Placental pericyte (primary cell): ENCODE measurements around the gene TTC36. TPM values are rescaled to one million over a fixed set of nuclear protein-coding genes. Genes with fewer than 3 reads are reported as not detected.

ENCODE experiments used
- total RNA-seq: library from RNA; depleted of rRNA; stranded (reverse); fragments of >200 nt; gene quantifications from 2 replicates; pipeline ENCODE4 v1.2.3, GENCODE V29; 2012

TTC36 gene
- 0.22 and 0.86 TPM in 2 replicates for total RNA-seq

GRCh38 chr11:118527109-118527508 is at the start of gene TTC36:
TTC36 (plus strand) TSS chr11:118527474; CDS start chr11:118527495, 21 bp downstream.

GRCh38 chr11:118530683-118531596 is 3.7 kb downstream of the TTC36 start, which contains the start of gene TMEM25:
TMEM25 (plus strand) TSS chr11:118531192; CDS start chr11:118531802, 610 bp downstream.

GRCh38 chr11:118572061-118572980 is 45.0 kb downstream of the TTC36 start, which contains the start of gene ARCN1:
ARCN1 (plus strand) TSS chr11:118572409; CDS start chr11:118572548, 139 bp downstream.

Other genes starting within 250 kb of the TTC36 start
- gene CD3E, start 222.7 kb upstream of the TTC36 start, total RNA-seq = not detected in 2 replicates
- not detected in 2 replicates for gene CD3D, start 184.8 kb upstream of the TTC36 start, total RNA-seq
- not detected in 2 replicates for gene CD3G, start 183.1 kb upstream of the TTC36 start, total RNA-seq
- gene UBE4A, start 167.9 kb upstream of the TTC36 start, total RNA-seq = 50.1 and 82.6 TPM in 2 replicates
- gene ATP5MG, start 125.9 kb upstream of the TTC36 start, total RNA-seq = 28.5 and 28.7 TPM in 2 replicates
- gene KMT2A, start 91.0 kb upstream of the TTC36 start, total RNA-seq = 39.0 and 46.8 TPM in 2 replicates
- 8.1 and 13.5 TPM in 2 replicates for gene TMEM25, start 3.7 kb downstream of the TTC36 start, total RNA-seq
- gene IFT46, start 38.5 kb downstream of the TTC36 start, total RNA-seq = 25.9 and 26.7 TPM in 2 replicates
- gene ARCN1, start 44.9 kb downstream of the TTC36 start, total RNA-seq = 193 and 271 TPM in 2 replicates
- 79.9 and 272 TPM in 2 replicates for gene PHLDB1, start 80.1 kb downstream of the TTC36 start, total RNA-seq
- not detected in 2 replicates for gene TREH, start 152.2 kb downstream of the TTC36 start, total RNA-seq